Anterior cingulate cortex (tissue), 58 donors: ENCODE results near the gene TMOD1.
"Not testable (repeated sequence)": the region's sequence is repeated elsewhere in the genome, so short reads cannot be mapped to it uniquely, and the experiment has no call there.

Experiments used
- DNase-seq, 58 donors: peaks; one replicate each; lab custom pipeline; 2025; lab: John Stamatoyannopoulos, UW

TMOD1 gene

DNA sequence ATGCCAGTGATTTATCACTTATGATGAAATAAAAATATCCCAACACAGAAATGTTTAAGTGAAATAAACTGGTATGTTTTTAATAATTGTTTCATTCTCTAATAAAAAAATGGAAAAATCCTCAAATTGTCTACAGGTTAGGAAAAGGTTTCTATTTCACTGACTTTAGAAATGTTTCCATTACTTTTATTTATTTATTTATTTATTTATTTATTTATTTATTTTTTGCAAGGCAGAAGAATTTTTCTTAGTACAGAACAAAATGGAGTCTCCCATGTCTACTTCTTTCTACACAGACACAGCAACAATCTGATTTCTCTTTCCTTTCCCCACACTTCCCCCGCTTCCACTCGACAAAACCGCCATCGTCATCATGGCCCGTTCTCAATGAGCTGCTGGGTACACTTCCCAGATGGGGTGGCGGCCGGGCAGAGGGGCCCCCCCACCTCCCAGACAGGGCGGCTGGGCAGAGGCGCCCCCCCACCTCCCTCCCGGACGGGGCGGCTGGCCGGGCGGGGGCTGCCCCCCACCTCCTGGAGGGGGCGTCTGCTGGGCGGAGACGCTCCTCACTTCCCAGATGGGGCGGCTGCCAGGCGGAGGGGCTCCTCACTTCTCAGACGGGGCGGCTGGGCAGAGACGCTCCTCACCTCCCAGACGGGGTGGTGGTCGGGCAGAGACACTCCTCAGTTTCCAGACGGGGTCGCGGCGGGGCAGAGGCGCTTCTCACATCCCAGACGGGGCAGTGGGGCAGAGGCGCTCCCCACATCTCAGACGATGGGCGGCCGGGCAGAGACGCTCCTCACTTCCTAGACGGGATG, 3.7 kb upstream of the TMOD1 start:
- DNase-seq = not testable (repeated sequence)

DNA sequence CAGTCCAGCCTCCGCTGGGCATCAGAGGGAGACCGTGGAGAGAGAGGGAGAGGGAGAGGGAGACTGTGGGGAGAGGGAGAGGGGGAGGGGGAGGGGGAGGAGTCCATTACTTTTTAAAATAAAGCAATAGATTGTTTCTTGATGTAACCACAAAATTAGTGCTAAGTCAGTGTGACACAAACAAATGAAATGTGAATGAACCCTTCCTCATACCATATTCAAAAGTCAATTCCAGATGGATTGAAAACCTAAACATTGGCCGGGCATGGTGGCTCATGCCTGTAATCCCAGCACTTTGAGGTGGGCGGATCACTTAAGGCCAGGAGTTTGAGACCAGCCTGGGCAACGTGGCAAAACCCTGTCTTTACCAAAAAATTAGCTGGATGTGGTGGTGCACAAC, 2.6 kb upstream of the TMOD1 start:
- not testable (repeated sequence) for DNase-seq

DNA sequence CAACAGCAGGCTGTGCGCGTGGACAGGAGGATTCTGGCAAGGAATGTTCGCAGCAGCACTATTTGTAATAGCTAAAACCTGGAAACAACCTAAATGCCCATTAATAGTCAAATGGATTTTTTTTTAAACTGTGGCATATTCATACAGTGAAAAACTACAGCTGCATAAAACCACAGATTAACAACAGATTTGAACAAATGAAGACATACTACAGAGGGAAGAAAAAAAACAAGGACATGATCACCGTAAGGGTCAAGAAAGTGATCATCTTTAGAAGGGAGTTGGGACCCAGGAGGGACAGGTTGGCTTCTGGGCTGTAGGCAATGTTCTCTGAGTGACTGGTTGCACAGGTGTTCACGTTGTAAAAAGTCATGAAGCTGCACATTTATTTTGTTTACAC, 1.2 kb upstream of the TMOD1 start:
- no peak for DNase-seq

DNA sequence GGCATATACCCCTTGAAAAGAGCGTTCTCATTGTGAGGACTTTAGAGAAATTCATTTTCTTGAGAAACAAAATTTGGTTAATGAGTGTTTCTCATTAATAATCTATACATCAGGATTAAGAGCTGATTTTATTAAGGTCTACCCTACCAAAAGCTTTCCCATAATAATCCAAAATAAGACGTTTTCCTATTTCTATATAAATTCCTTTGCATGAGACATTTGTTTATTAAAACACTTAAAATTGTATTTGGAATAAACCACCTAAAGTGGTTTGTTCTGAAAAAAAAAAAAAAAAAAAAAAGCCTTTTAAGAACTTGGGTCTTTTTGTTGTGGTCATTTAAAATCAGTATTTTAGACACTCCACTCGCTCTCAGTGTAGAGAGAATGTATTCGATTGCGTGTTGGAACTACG, 695 bp upstream of the TMOD1 start:
- DNase-seq = no peak

DNA sequence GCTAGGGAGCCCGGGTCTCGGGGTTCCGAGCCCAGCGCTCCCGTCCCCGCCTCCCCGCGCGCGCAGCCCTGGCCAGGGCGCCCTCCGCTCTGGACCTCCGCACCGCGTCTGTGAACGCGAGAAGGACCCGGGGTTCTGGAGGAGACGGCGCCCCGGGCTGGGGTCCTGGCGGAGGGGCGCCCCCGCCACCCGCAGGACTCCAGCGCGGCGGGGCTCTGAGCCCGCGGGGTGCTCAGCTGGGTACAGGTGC, 431 bp downstream of the TMOD1 start:
- no peak for DNase-seq

DNA sequence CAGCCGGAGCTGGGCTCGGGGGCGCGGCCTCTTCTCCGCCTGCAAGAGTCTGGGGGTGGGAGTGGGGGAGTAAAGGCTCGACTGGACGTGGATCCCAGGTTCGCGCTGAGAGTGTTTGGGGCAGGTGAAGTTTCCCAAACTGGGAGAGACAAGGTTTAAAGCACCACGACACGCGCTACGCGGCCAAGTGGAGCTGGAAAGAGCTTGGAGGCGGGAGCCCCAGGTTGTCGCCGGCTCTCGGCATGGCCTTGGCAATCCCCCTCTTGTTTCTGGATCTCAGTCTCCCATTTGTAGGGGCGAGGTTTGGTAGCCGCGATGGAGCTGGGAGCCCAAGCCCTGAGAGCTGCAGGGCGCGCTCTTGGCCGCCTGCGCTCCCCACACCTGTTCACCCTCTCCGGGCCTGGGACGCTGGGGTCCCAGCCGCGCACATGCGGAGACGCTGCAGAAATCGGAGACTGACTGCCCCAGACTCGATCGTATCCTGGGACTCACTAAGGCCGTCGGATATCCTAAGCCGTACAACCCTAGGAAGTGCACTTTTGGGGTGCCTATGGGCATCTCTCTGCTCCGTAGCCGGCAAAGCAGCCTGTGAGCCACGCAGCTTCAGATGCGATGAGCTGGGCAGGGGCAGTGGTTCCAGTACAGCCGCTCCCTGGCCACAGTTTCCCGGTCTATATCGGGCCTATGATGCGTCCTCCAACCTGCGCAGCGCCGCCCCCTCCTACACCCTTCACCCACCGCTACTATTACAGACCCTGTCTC, 937 bp downstream of the TMOD1 start:
- peak in 3 of 58 donors; percentile 28 to 43 (median 36) for DNase-seq

DNA sequence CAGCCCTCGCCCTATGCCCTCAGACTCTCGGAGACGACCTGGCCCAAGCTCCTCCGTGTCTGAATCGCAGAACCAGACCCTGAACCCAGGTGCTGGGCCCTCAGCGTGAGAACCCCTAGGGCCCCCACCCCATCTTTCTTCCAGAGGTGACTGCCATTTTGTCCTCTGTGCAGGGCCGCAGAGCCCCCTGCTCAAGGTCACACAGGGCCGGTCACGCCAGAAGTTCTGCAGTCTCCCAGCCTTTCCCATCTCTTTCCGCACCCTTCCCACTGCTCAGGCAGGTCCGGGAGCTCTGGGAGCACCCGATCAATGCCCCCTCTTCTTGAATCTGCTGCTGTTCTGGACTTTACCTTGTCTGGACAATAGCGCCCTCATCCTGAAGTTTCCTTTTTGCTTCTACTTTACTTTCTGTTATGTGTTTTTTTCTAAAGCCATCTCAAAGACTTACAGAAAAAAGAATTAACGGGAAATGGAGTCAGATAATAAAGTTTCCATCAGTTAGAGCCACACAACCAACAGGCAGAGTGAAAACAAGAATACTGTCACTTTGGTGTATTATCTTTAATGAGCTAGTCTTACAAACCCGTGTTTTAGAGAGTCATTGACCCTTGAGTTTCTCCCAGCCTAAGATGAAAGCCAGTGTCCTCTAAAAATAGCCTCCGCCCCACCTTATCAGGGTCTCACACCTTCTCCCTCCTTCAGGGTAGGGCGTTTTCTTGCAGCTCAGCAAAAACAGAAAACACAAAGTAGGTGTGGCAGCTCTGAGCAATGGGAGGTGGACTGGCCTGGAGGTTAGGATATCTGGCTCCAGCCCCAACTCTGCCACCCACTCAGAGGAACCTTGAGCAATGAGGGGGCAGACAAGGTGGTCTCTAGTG, 1.8 kb downstream of the TMOD1 start:
- DNase-seq = no peak

DNA sequence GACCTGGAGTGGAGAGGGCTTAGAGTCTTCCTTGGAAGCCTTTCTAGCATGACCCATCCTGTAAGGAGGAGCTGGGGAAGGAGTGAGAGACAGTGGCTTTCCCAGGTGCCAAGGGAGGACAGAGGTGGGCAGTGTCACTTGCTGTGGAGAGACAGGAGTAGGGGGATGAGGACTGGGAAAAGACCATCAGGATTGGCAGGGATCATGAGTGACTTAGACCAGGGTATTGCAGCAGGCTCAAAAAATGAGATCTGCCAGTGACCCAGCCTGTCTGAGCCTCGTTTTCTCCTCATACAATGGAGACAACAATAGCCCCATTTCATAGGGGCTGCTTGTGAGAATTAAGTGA, 2.4 kb downstream of the TMOD1 start:
- no peak for DNase-seq

DNA sequence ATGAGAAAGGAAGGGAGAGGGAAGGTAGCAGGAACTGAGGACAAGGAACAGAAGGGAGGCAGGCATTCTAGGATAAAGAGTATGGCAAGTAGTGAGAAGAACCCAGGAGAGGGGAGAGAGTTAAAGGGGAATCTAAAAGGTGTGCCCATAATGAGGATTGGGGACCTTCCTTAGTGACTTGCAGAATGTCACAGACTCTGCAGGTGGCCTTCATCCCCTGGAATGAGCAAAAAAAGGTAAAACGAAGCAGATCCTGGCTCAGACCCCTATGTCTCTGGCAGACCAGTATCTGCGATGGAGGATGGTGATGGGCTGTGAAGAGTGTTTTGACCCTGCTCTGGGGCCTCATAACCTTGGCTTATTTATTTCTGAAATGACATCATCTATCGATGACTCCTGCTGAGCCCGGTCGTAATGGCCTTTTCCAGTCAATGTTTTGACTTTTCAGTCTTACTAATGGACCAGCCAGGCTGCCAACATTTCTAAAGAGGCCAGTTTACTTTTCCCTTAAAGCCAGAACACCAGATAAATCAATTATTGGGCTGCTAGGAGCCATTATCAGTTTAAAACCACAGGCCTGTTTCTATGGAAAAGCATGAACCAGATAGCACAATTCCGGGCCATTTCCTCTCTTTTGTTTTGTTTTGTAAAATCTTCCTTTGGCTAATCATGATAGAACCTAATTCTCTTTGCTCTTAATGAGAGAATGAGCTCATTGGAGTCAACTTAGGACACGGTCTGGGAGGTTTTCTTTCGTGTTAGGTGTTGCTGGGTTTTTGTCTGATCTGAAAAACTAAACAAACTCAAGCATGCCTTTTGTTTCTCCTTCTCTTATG, 3.1 kb downstream of the TMOD1 start:
- DNase-seq = no peak

DNA sequence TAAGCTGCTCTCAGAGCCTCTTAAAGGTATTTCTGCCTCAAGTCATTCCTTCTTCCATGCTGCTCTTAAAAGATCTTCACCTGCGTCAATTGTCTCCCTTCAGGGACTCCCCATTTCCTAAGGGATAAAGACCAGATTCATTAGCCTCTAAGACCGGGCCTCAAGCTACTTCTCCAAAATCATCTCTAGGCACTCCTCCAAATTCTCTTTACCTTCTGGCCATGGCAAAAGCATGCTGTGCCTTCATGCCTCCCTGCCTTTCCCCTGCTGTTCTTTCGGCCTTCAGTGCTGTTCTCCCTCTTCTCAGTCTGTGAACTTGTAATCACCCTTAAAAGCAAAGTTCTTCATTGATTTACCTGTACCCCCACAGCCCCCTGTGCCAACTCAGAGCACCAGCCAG, 4.4 kb downstream of the TMOD1 start:
- no peak for DNase-seq

DNA sequence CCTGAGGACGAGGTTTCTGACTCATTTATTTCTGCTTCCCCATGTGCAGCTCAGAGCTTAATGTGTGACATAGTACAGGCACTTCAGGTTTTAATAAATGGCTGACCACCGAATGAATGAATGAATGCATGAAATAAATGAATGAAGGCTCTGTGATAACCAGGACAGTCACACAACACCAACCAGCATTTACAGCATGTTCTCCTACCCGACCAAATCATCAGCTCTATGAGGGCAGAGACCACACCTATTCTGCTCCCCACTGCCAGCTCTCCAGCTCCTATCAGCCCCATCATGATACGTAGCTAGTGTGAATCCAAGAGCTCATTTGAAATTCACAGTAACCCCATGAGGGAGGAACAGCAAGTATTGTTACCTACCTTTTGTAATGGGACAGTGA, 4.8 kb downstream of the TMOD1 start:
- no peak for DNase-seq

DNA sequence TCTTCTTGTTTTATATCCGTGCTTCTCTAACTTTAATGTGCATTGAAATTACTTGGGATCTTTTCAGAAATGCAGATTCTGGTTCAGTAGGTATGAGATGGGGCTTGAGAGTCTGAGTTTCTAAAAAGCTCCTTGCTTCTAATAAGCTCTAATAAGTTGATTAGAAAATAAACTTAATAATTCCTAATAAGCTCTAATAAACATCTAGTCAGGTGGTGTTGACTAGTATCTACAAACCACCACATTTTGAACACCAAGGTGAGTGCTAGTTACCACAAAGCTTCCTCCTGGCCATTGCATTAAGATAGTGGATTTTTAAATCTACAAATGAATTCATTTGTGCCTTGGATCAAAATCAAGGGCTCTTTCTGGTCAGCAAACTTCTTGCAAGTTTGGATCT, 5.3 kb downstream of the TMOD1 start:
- no peak for DNase-seq

DNA sequence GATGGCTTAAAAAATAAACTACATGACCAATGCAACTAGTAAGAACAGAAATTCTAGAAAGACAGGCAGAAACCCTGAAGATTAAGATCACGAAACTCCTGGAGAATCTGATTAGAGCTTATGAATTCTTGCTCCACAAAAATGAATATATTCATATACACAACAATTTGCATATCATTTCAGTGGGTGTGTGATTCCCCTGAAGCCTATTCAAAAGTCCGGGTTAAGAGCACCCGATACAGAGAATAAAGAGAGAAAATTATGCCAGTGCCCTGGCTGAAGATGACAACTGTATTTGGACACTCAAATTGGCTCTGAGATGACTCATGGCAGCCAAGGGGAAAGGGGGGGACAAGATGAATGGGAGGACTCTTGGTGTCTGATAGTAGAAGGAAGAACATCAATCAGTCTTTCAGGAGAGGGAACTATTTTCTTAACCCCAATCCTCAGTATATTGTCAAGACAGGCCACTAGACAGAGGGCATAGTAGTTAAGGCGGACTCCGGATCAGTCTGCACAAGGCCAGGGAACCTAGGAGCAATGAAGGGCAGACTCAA, 6.0 kb downstream of the TMOD1 start:
- peak in 1 of 58 donors; percentile 19 for DNase-seq

DNA sequence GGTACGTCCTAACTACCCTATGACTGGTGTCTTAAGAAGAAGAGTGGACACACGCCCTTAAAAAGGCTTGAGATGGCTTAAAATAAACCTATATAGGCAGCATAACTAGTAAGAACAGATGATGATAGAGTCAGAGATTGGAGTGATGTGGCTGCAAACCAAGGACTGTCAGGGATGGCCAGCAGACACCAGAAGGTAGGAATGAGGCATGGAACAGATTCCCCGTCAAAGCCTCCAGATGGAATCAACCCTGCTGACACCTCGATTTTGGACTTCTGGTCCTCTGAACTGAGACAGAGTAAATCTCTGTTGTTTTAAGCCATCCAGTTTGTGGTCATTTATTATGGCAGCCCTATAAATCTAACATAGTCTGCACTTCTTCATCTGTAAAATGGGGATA, 7.4 kb downstream of the TMOD1 start:
- no peak for DNase-seq

DNA sequence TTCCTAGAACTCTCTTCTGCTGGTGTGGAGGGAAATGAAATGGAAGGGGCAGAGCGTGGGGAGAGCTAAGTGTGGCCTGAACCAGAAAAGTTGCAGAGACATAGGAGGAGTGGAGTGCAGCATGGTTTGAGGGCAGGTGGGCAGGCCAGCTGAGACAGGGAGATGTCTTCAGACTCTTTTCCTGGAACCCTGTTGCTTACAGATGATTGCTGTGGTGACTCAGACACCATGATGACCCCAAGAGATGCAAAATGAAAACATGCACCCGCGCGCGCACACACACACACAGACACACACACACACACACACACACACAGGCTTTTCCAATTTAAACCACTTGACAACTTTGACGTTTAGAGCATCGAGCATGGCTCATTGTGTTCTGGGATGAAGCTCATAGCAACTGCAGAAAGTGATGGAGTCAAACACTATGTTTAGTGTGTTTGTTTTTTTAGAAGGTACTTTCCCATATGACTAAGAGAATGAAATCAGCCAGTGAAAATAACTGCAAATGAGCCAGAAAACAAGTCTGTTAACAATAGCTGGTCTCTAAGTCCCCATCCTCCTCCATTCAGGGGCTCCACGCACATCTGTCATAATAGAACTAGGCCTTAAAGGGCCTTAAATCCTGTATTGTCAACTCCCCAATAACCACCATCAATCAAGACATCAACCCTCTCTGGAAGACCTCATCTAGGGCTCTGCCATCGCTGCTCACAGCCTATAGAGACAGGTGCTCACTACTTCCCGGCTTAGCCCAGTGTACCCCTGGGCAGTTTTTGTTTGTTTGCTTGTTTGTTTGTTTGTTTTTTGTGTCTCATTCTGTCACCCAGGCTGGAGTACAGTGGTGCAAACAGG, 9.6 kb downstream of the TMOD1 start:
- DNase-seq = peak in 3 of 58 donors; percentile 14 to 28 (median 25)

DNA sequence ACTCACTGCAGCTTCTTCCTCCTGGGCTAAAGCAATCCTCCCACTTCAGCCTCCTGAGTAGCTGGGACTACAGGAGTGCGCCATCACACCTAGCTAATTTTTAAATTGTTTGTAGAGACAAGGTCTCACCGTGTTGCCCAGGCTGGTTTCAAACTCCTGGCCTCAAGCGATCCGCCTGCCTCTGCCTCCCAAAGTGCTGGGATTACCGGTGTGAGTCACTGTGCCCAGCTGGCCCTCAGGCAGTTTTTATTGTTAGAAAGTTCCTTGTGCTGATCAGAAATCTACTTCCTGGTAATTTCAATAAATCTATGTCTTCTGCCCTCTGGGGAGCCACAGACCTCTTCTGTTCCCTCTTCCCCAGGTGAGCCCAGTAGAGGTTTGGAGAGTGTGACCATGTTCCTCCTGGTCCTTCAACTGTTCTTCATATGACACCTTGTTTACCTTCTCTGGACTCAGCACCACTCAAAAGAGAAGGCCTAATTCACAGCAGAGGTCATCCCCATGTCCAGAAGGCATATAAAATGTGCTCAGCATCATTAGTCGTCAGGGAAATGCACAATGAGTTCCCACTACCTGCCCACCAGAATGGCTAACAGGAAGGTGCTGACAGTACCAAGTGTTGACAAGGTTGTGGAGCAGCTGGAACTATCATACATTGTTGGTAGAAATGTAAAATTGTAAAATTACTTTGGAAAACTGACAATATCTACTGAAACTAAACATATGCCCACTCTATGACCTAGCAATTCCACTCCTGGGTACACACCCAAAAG, 10.4 kb downstream of the TMOD1 start:
- DNase-seq = no peak

DNA sequence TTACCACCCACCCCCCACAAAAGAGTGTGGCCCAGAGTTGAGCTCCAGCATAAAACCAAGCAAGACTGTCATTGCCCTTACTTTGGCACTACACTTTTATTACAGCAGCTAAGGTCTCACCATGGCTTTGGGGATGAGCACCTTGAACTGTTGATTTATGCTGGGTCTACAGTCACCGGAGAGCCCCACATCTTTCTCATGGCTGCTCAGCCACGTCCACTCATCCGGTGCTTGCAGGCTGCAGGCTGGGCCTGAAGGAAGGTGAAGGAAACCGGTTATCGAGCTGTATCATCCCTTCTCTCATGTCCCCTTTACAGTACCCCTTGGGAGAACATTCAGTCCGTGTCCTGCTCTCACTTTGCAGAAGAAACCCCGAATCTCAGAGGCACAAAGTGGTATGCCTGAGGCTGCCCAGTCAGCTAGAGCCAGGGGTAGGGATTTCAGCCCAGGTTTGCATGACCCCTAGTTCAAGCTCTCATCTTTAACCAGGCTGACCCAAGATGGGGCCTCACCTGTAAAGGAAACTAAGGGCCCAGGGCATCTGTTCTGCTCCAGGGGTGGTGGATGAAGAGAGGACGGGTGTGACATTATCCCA, 11.6 kb downstream of the TMOD1 start:
- DNase-seq = no peak

DNA sequence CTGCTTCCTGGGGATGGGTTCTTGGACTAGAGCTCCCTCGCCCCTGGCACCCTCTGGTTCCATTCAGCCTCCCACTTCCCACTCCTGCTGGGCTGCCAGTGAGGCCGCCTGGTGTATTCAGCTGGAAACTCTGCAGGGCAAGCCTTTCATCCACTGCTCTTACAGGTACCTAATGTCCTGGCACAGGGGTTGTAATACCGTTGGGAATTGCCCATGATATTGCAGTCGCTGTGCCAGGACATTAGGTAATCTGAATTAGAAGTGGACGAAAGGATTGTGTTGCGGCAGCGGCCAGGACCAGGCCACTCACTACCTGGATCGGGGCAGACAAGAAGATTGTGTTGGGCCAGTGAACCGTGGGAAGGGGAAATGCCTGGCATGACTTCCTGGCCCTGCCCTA, 13.1 kb downstream of the TMOD1 start:
- DNase-seq = no peak
